ENCODE results near the gene TANC1. TPM values are rescaled to one million over a fixed set of nuclear protein-coding genes. Genes with fewer than 3 reads are reported as not detected.

The TANC1 gene
- total and polyA plus RNA-seq, 2 experiments from 2014 or later: 2.8 to 9.5 TPM

DNA sequence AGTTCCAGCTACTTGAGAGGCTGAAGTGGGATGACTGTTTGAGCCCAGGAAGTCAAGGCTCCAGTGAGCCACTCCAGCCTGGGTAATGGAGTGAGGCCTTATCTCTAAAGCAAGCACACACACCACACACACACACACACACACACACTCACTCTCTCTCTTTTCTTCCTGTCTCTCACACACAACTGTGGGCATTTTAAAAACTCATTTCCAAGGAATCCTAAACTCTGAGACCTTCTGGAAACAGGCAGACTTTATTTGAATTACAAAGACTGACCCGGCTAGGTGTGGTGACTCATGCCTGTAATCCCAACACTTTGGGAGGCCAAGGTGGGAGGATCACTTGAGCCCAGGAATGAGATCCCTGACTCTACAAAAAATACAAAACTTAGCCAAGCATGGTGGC, 296.7 kb downstream of the TANC1 start:
- H2AFZ ChIP-seq: no peak overlapping the region
- Mint-ChIP-seq H3K27me3 (ENCODE audit: insufficient read depth, low read depth, poor library complexity) (peaks cover 5% of the 10 kb centered on the region), H3K36me3 (ENCODE audit: low read depth) (peaks cover 3% of the 10 kb centered on the region; the same call in 1 of the 3 replicates), H3K27ac (peak overlapping the region; percentile 16; the same call in 1 of the 2 replicates), H3K4me1 (peaks cover 7% of the 10 kb centered on the region; the same call in 2 of the 3 replicates), H3K9me3 (no peaks in the 10 kb centered on the region; the same call in 2 of the 3 replicates), H3K4me3 (no peak overlapping the region; the same call in 2 of the 3 replicates)
- no peaks in the 10 kb centered on the region for H3K36me3 ChIP-seq (ENCODE audit: insufficient read depth)
- DNase-seq (ENCODE audit: low spot score) (peak; percentile 26), ATAC-seq (peak; percentile 32; the same call in 2 of the 3 replicates)
- no peaks in the 10 kb centered on the region for H3K4me1 ChIP-seq (ENCODE audit: insufficient read depth)
- H3K79me2 ChIP-seq (replicated peaks; ENCODE audit: insufficient read depth): no peaks in the 10 kb centered on the region
- no peaks in the 10 kb centered on the region for H3K27me3 ChIP-seq (ENCODE audit: insufficient read depth)
- H4K20me1 ChIP-seq (replicated peaks; ENCODE audit: insufficient read depth): no peaks in the 10 kb centered on the region
- H3K4me3 ChIP-seq: no peak overlapping the region
- no peak overlapping the region for H3K27ac ChIP-seq (ENCODE audit: low read depth)
- H3K9me2 ChIP-seq (ENCODE audit: insufficient read depth): no peaks in the 10 kb centered on the region
- no peaks in the 10 kb centered on the region for H3F3A ChIP-seq (replicated peaks; ENCODE audit: low read depth)
- H3K4me2 ChIP-seq: no peak overlapping the region
- TF ChIP-seq EZH2 (IDR thresholded peaks at IDR 0.05; ENCODE audit: low read depth, unreplicated experiment): no peak
- no peak for TF ChIP-seq STAT1 (IDR thresholded peaks at IDR 0.05; ENCODE audit: unreplicated experiment)
- TF ChIP-seq, protein P1, sequence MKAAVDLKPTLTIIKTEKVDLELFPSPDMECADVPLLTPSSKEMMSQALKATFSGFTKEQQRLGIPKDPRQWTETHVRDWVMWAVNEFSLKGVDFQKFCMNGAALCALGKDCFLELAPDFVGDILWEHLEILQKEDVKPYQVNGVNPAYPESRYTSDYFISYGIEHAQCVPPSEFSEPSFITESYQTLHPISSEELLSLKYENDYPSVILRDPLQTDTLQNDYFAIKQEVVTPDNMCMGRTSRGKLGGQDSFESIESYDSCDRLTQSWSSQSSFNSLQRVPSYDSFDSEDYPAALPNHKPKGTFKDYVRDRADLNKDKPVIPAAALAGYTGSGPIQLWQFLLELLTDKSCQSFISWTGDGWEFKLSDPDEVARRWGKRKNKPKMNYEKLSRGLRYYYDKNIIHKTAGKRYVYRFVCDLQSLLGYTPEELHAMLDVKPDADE (IDR thresholded peaks at IDR 0.05): no peak
- TF ChIP-seq, protein P2, sequence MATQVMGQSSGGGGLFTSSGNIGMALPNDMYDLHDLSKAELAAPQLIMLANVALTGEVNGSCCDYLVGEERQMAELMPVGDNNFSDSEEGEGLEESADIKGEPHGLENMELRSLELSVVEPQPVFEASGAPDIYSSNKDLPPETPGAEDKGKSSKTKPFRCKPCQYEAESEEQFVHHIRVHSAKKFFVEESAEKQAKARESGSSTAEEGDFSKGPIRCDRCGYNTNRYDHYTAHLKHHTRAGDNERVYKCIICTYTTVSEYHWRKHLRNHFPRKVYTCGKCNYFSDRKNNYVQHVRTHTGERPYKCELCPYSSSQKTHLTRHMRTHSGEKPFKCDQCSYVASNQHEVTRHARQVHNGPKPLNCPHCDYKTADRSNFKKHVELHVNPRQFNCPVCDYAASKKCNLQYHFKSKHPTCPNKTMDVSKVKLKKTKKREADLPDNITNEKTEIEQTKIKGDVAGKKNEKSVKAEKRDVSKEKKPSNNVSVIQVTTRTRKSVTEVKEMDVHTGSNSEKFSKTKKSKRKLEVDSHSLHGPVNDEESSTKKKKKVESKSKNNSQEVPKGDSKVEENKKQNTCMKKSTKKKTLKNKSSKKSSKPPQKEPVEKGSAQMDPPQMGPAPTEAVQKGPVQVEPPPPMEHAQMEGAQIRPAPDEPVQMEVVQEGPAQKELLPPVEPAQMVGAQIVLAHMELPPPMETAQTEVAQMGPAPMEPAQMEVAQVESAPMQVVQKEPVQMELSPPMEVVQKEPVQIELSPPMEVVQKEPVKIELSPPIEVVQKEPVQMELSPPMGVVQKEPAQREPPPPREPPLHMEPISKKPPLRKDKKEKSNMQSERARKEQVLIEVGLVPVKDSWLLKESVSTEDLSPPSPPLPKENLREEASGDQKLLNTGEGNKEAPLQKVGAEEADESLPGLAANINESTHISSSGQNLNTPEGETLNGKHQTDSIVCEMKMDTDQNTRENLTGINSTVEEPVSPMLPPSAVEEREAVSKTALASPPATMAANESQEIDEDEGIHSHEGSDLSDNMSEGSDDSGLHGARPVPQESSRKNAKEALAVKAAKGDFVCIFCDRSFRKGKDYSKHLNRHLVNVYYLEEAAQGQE (IDR thresholded peaks at IDR 0.05; ENCODE audit: unreplicated experiment): no peak
- TF ChIP-seq JUNB (IDR thresholded peaks at IDR 0.05; ENCODE audit: unreplicated experiment): no peak
- TF ChIP-seq, protein P3, sequence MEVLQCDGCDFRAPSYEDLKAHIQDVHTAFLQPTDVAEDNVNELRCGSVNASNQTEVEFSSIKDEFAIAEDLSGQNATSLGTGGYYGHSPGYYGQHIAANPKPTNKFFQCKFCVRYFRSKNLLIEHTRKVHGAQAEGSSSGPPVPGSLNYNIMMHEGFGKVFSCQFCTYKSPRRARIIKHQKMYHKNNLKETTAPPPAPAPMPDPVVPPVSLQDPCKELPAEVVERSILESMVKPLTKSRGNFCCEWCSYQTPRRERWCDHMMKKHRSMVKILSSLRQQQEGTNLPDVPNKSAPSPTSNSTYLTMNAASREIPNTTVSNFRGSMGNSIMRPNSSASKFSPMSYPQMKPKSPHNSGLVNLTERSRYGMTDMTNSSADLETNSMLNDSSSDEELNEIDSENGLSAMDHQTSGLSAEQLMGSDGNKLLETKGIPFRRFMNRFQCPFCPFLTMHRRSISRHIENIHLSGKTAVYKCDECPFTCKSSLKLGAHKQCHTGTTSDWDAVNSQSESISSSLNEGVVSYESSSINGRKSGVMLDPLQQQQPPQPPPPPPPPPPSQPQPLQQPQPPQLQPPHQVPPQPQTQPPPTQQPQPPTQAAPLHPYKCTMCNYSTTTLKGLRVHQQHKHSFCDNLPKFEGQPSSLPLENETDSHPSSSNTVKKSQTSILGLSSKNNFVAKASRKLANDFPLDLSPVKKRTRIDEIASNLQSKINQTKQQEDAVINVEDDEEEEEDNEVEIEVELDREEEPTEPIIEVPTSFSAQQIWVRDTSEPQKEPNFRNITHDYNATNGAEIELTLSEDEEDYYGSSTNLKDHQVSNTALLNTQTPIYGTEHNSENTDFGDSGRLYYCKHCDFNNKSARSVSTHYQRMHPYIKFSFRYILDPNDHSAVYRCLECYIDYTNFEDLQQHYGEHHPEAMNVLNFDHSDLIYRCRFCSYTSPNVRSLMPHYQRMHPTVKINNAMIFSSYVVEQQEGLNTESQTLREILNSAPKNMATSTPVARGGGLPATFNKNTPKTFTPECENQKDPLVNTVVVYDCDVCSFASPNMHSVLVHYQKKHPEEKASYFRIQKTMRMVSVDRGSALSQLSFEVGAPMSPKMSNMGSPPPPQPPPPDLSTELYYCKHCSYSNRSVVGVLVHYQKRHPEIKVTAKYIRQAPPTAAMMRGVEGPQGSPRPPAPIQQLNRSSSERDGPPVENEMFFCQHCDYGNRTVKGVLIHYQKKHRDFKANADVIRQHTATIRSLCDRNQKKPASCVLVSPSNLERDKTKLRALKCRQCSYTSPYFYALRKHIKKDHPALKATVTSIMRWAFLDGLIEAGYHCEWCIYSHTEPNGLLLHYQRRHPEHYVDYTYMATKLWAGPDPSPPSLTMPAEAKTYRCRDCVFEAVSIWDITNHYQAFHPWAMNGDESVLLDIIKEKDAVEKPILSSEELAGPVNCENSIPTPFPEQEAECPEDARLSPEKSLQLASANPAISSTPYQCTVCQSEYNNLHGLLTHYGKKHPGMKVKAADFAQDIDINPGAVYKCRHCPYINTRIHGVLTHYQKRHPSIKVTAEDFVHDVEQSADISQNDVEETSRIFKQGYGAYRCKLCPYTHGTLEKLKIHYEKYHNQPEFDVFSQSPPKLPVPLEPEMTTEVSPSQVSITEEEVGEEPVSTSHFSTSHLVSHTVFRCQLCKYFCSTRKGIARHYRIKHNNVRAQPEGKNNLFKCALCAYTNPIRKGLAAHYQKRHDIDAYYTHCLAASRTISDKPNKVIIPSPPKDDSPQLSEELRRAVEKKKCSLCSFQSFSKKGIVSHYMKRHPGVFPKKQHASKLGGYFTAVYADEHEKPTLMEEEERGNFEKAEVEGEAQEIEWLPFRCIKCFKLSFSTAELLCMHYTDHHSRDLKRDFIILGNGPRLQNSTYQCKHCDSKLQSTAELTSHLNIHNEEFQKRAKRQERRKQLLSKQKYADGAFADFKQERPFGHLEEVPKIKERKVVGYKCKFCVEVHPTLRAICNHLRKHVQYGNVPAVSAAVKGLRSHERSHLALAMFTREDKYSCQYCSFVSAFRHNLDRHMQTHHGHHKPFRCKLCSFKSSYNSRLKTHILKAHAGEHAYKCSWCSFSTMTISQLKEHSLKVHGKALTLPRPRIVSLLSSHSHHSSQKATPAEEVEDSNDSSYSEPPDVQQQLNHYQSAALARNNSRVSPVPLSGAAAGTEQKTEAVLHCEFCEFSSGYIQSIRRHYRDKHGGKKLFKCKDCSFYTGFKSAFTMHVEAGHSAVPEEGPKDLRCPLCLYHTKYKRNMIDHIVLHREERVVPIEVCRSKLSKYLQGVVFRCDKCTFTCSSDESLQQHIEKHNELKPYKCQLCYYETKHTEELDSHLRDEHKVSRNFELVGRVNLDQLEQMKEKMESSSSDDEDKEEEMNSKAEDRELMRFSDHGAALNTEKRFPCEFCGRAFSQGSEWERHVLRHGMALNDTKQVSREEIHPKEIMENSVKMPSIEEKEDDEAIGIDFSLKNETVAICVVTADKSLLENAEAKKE (CRISPR knock-in tag; IDR thresholded peaks at IDR 0.05): no peak
- TF ChIP-seq NANOG (IDR thresholded peaks at IDR 0.05; ENCODE audit: borderline replicate concordance): no peak
- TF ChIP-seq POLR2AphosphoS5 (IDR thresholded peaks at IDR 0.05; ENCODE audit: low read depth): no peak
- no peak for TF ChIP-seq CREB1 (CRISPR knock-in tag; IDR thresholded peaks at IDR 0.05; ENCODE audit: low read depth)
- TF ChIP-seq, protein P4, sequence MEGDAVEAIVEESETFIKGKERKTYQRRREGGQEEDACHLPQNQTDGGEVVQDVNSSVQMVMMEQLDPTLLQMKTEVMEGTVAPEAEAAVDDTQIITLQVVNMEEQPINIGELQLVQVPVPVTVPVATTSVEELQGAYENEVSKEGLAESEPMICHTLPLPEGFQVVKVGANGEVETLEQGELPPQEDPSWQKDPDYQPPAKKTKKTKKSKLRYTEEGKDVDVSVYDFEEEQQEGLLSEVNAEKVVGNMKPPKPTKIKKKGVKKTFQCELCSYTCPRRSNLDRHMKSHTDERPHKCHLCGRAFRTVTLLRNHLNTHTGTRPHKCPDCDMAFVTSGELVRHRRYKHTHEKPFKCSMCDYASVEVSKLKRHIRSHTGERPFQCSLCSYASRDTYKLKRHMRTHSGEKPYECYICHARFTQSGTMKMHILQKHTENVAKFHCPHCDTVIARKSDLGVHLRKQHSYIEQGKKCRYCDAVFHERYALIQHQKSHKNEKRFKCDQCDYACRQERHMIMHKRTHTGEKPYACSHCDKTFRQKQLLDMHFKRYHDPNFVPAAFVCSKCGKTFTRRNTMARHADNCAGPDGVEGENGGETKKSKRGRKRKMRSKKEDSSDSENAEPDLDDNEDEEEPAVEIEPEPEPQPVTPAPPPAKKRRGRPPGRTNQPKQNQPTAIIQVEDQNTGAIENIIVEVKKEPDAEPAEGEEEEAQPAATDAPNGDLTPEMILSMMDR (conservative IDR thresholded peaks at IDR 0.05; ENCODE audit: low read depth in 2 of 2): no peak
- no peak for TF ChIP-seq ZNF331 (CRISPR knock-in tag; IDR thresholded peaks at IDR 0.05; ENCODE audit: low read depth)
- TF ChIP-seq ZNF114 (CRISPR knock-in tag; IDR thresholded peaks at IDR 0.05): no peak
- TF ChIP-seq EZH2phosphoT487 (IDR thresholded peaks at IDR 0.05; ENCODE audit: unreplicated experiment): no peak
